ENCODE results near the gene RNF208. TPM values are rescaled to one million over a fixed set of nuclear protein-coding genes. Genes with fewer than 3 reads are reported as not detected.

RNF208 gene
- polyA plus RNA-seq, 1 donor from 2014 or later = 1.5 TPM

- H3K27me3 ChIP-seq (ENCODE audit: insufficient read depth, low read depth, low read length) = no peaks in the 10 kb centered on the region
- H3F3A ChIP-seq (ENCODE audit: insufficient read depth, low read length, poor library complexity, severe bottlenecking) = no peaks in the 10 kb centered on the region
- H3K9ac ChIP-seq (ENCODE audit: low read length) = no peak overlapping the region
- no peak overlapping the region for H2AFZ ChIP-seq (ENCODE audit: low read depth, low read length)
- H3K4me2 ChIP-seq (ENCODE audit: low read length) = no peak overlapping the region
- H3K4me3 ChIP-seq (ENCODE audit: low read length) = no peak overlapping the region
- H3K27ac ChIP-seq (ENCODE audit: low read length) = no peak overlapping the region
- no peaks in the 10 kb centered on the region for H4K20me1 ChIP-seq (ENCODE audit: insufficient read depth)
- H3K79me2 ChIP-seq (replicated peaks; ENCODE audit: insufficient read depth, low read length) = no peaks in the 10 kb centered on the region
- H3K9me2 ChIP-seq (ENCODE audit: insufficient read depth, low read length) = no peaks in the 10 kb centered on the region
- H3K36me3 ChIP-seq (ENCODE audit: insufficient read depth, low read length) = no peaks in the 10 kb centered on the region
- no peaks in the 10 kb centered on the region for H3K9me3 ChIP-seq (ENCODE audit: low read length)
- no peak for TF ChIP-seq RAD21 (conservative IDR thresholded peaks at IDR 0.05)
- no peak for TF ChIP-seq EZH2 (IDR thresholded peaks at IDR 0.05; ENCODE audit: borderline replicate concordance, insufficient read depth, low read length, poor library complexity, severe bottlenecking)
- no peak for TF ChIP-seq EP300 (conservative IDR thresholded peaks at IDR 0.05; ENCODE audit: poor library complexity, severe bottlenecking)
- no peak for TF ChIP-seq SMC3 (conservative IDR thresholded peaks at IDR 0.05; ENCODE audit: poor library complexity)
- TF ChIP-seq TAF1 (IDR thresholded peaks at IDR 0.05; ENCODE audit: low read depth) = no peak
- TF ChIP-seq MXI1 (conservative IDR thresholded peaks at IDR 0.05; ENCODE audit: poor library complexity, severe bottlenecking) = no peak
These were observed 3.8 kb upstream of the RNF208 start for GRCh38 chr9:137225699-137226331.

GRCh38 chr9:137224830-137225694 lies 3.0 kb upstream of the RNF208 start, which contains the start of gene CYSRT1:
Gene CYSRT1, plus strand, starts transcription at chr9:137225174. Its CDS starts 448 bp downstream, at chr9:137225622.
- Histone ChIP-seq H3K4me2 (ENCODE audit: low read length) (peak within 1 kb of the TSS; percentile 89), H3K4me3 (ENCODE audit: low read length) (peak within 1 kb of the TSS; percentile 98), H3K36me3 (ENCODE audit: insufficient read depth, low read length) (no peaks in the 10 kb centered on the region), H3F3A (ENCODE audit: insufficient read depth, low read length, poor library complexity, severe bottlenecking) (no peaks in the 10 kb centered on the region), H2AFZ (ENCODE audit: low read depth, low read length) (peak within 1 kb of the TSS; percentile 91), H3K27ac (ENCODE audit: low read length) (peak within 1 kb of the TSS; percentile 61), H3K9me2 (ENCODE audit: insufficient read depth, low read length) (no peaks in the 10 kb centered on the region), H4K20me1 (ENCODE audit: insufficient read depth) (no peaks in the 10 kb centered on the region), H3K27me3 (ENCODE audit: insufficient read depth, low read depth, low read length) (no peaks in the 10 kb centered on the region), H3K9ac (ENCODE audit: low read length) (peak within 1 kb of the TSS; percentile 89), H3K9me3 (ENCODE audit: low read length) (no peaks in the 10 kb centered on the region), H3K79me2 (replicated peaks; ENCODE audit: insufficient read depth, low read length) (no peaks in the 10 kb centered on the region)
- TF ChIP-seq RAD21 (conservative IDR thresholded peaks at IDR 0.05) (no peak), EZH2 (IDR thresholded peaks at IDR 0.05; ENCODE audit: borderline replicate concordance, insufficient read depth, low read length, poor library complexity, severe bottlenecking) (no peak), SMC3 (conservative IDR thresholded peaks at IDR 0.05; ENCODE audit: poor library complexity) (no peak)

GRCh38 chr9:137223078-137223970 lies 1.3 kb upstream of the RNF208 start:
- H3K4me2 ChIP-seq (ENCODE audit: low read length) = peak overlapping the region; percentile 89
- H3K9me2 ChIP-seq (ENCODE audit: insufficient read depth, low read length) = no peaks in the 10 kb centered on the region
- TF ChIP-seq EP300 (conservative IDR thresholded peaks at IDR 0.05; ENCODE audit: poor library complexity, severe bottlenecking) (no peak), REST (IDR thresholded peaks at IDR 0.05; ENCODE audit: borderline replicate concordance) (peak; percentile 53), TAF1 (IDR thresholded peaks at IDR 0.05; ENCODE audit: low read depth) (peak; percentile 54), POLR2AphosphoS5 (IDR thresholded peaks at IDR 0.05) (peak; percentile 52)
- no peaks in the 10 kb centered on the region for H4K20me1 ChIP-seq (ENCODE audit: insufficient read depth)
- no peaks in the 10 kb centered on the region for H3F3A ChIP-seq (ENCODE audit: insufficient read depth, low read length, poor library complexity, severe bottlenecking)
- H3K27ac ChIP-seq (ENCODE audit: low read length) = peak overlapping the region; percentile 61
- no peaks in the 10 kb centered on the region for H3K79me2 ChIP-seq (replicated peaks; ENCODE audit: insufficient read depth, low read length)
- peak overlapping the region; percentile 89 for H3K9ac ChIP-seq (ENCODE audit: low read length)
- H3K4me3 ChIP-seq (ENCODE audit: low read length) = peak overlapping the region; percentile 98
- H3K27me3 ChIP-seq (ENCODE audit: insufficient read depth, low read depth, low read length) = no peaks in the 10 kb centered on the region
- H3K36me3 ChIP-seq (ENCODE audit: insufficient read depth, low read length) = no peaks in the 10 kb centered on the region
- peak overlapping the region; percentile 91 for H2AFZ ChIP-seq (ENCODE audit: low read depth, low read length)
- H3K9me3 ChIP-seq (ENCODE audit: low read length) = no peaks in the 10 kb centered on the region
